Measurements from ENCODE around the gene MAPT.

GRCh38 chr17:46007461-46007965, 113.2 kb downstream of the MAPT start:
- no peak for TF ChIP-seq CTCF (IDR thresholded peaks at IDR 0.05)
- no peak for TF ChIP-seq POLR2AphosphoS5 (IDR thresholded peaks at IDR 0.05)
- no peak for TF ChIP-seq EP300 (IDR thresholded peaks at IDR 0.05)
